ENCODE measurements around the gene PRPF19. TPM values are rescaled to one million over a fixed set of nuclear protein-coding genes. Genes with fewer than 3 reads are reported as not detected.

PRPF19 gene
- total RNA-seq, 3 donors from 2014 or later (not counting 1 experiment from before 2014, with no cell fraction given): 61.0 to 69.7 (median 67.5) TPM

- Histone ChIP-seq H3K4me3 (ENCODE audit: low read length) (no peak overlapping the region), H3K4me1 (ENCODE audit: control insufficient read depth, insufficient read depth, low read length) (peaks cover 24% of the 10 kb centered on the region), H3K27me3 (ENCODE audit: control insufficient read depth, insufficient read depth, low read length) (peaks cover 19% of the 10 kb centered on the region), H3K36me3 (ENCODE audit: control insufficient read depth, insufficient read depth, low read length) (peaks cover 36% of the 10 kb centered on the region), H3K9me3 (ENCODE audit: control insufficient read depth, insufficient read depth, low read length) (no peaks in the 10 kb centered on the region), H3K27ac (ENCODE audit: low read length) (no peak overlapping the region)
- peak overlapping the region; percentile 76 for H3K4me3 Mint-ChIP-seq
- peaks cover 7 to 23% of the 10 kb centered on the region in 2 donors for H3K27me3 Mint-ChIP-seq (ENCODE audit: low read depth in 2 of 2)
- TF ChIP-seq CTCF (IDR thresholded peaks at IDR 0.05): no peak
- intact Hi-C loops (cut with micrococcal nuclease): no loop called here
- WGBS (ENCODE audit: insufficient coverage): 95% methylated on average over 4 of the region's 5 CpGs
- DNase-seq (no peak), ATAC-seq (no peak)
- peaks cover 8% of the 10 kb centered on the region for H3K36me3 Mint-ChIP-seq
- H3K9me3 Mint-ChIP-seq: no peaks in the 10 kb centered on the region
- no peak overlapping the region for H3K27ac Mint-ChIP-seq
- peaks cover 8 to 19% of the 10 kb centered on the region in 2 donors for H3K4me1 Mint-ChIP-seq
These were observed 16.9 kb upstream of the PRPF19 start for GRCh38 chr11:60923326-60923725.

GRCh38 chr11:60922906-60923305, 16.5 kb upstream of the PRPF19 start:
- no peak overlapping the region for H3K27ac ChIP-seq (ENCODE audit: low read length)
- 93% methylated on average over 6 of the region's 6 CpGs for WGBS (ENCODE audit: insufficient coverage)
- intact Hi-C loops (cut with micrococcal nuclease): no loop called here
- peaks cover 24% of the 10 kb centered on the region for H3K4me1 ChIP-seq (ENCODE audit: control insufficient read depth, insufficient read depth, low read length)
- Mint-ChIP-seq H3K4me3 (peak overlapping the region; percentile 76), H3K9me3 (no peaks in the 10 kb centered on the region), H3K4me1 (peaks cover 8 to 19% of the 10 kb centered on the region in 2 donors), H3K27me3 (ENCODE audit: low read depth in 2 of 2) (peaks cover 7 to 23% of the 10 kb centered on the region in 2 donors), H3K36me3 (peaks cover 8% of the 10 kb centered on the region), H3K27ac (no peak overlapping the region)
- DNase-seq (no peak), ATAC-seq (no peak)
- peaks cover 19% of the 10 kb centered on the region for H3K27me3 ChIP-seq (ENCODE audit: control insufficient read depth, insufficient read depth, low read length)
- TF ChIP-seq CTCF (IDR thresholded peaks at IDR 0.05): no peak
- no peak overlapping the region for H3K4me3 ChIP-seq (ENCODE audit: low read length)
- peaks cover 36% of the 10 kb centered on the region for H3K36me3 ChIP-seq (ENCODE audit: control insufficient read depth, insufficient read depth, low read length)
- no peaks in the 10 kb centered on the region for H3K9me3 ChIP-seq (ENCODE audit: control insufficient read depth, insufficient read depth, low read length)

GRCh38 chr11:60921777-60922335, 15.5 kb upstream of the PRPF19 start:
- Histone ChIP-seq H3K27me3 (ENCODE audit: control insufficient read depth, insufficient read depth, low read length) (peaks cover 19% of the 10 kb centered on the region), H3K9me3 (ENCODE audit: control insufficient read depth, insufficient read depth, low read length) (no peaks in the 10 kb centered on the region), H3K36me3 (ENCODE audit: control insufficient read depth, insufficient read depth, low read length) (peaks cover 36% of the 10 kb centered on the region), H3K4me1 (ENCODE audit: control insufficient read depth, insufficient read depth, low read length) (peaks cover 26% of the 10 kb centered on the region), H3K27ac (ENCODE audit: low read length) (no peak overlapping the region), H3K4me3 (ENCODE audit: low read length) (no peak overlapping the region)
- intact Hi-C loops (cut with micrococcal nuclease): no loop called here
- 96% methylated on average over 23 of the region's 23 CpGs for WGBS (ENCODE audit: insufficient coverage)
- DNase-seq (no peak), ATAC-seq (no peak)
- Mint-ChIP-seq H3K27me3 (ENCODE audit: low read depth in 2 of 2) (peaks cover 7 to 17% of the 10 kb centered on the region in 2 donors), H3K36me3 (peaks cover 8% of the 10 kb centered on the region), H3K4me3 (no peak overlapping the region), H3K27ac (no peak overlapping the region), H3K4me1 (peaks cover 13 to 24% of the 10 kb centered on the region in 2 donors), H3K9me3 (no peaks in the 10 kb centered on the region)
- TF ChIP-seq CTCF (IDR thresholded peaks at IDR 0.05): no peak

GRCh38 chr11:60921259-60921658, 14.9 kb upstream of the PRPF19 start:
- WGBS (ENCODE audit: insufficient coverage): 96% methylated on average over 11 of the region's 11 CpGs
- H3K27ac Mint-ChIP-seq: no peak overlapping the region
- ATAC-seq: no peak
- no peaks in the 10 kb centered on the region for H3K9me3 Mint-ChIP-seq
- peaks cover 36% of the 10 kb centered on the region for H3K36me3 ChIP-seq (ENCODE audit: control insufficient read depth, insufficient read depth, low read length)
- no peak overlapping the region for H3K4me3 ChIP-seq (ENCODE audit: low read length)
- H3K9me3 ChIP-seq (ENCODE audit: control insufficient read depth, insufficient read depth, low read length): no peaks in the 10 kb centered on the region
- no peak overlapping the region for H3K27ac ChIP-seq (ENCODE audit: low read length)
- DNase-seq: no peak
- no peak overlapping the region for H3K4me3 Mint-ChIP-seq
- TF ChIP-seq CTCF (IDR thresholded peaks at IDR 0.05): no peak
- H3K36me3 Mint-ChIP-seq: peaks cover 8% of the 10 kb centered on the region
- H3K4me1 ChIP-seq (ENCODE audit: control insufficient read depth, insufficient read depth, low read length): peaks cover 32% of the 10 kb centered on the region
- peaks cover 19% of the 10 kb centered on the region for H3K27me3 ChIP-seq (ENCODE audit: control insufficient read depth, insufficient read depth, low read length)
- H3K27me3 Mint-ChIP-seq (ENCODE audit: low read depth in 2 of 2): peaks cover 2 to 14% of the 10 kb centered on the region in 2 donors
- peaks cover 19 to 26% of the 10 kb centered on the region in 2 donors for H3K4me1 Mint-ChIP-seq
- intact Hi-C loops (cut with micrococcal nuclease): no loop called here

Measured in natural killer cell (primary cell).